ENCODE data around the gene SNED1. TPM values are rescaled to one million over a fixed set of nuclear protein-coding genes. Genes with fewer than 3 reads are reported as not detected.

Gene SNED1
- total RNA-seq, 2 donors from 2014 or later: 3.0 to 4.8 TPM

DNA sequence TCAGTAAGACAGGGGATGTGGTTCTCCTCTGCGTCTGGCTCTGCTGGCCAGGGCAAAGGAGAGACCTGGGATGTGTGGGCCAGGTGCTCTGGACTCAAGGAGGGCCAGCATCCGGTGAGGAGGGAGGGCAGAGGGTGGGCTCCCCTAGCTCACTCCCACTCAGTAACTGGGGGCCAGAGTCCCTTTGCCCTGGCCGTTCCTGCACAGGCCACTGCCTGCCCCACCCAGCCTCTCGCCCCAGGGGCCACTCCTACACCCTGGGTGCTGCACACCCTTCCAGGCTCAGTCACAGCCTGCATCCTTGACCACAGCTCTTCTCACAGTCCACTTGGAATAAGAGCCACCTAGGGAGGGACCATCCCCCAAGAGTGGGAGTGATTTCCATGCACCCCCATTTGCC, 41.0 kb downstream of the SNED1 start:
- H3K36me3 Mint-ChIP-seq (ENCODE audit: low read depth): no peaks in the 10 kb centered on the region
- no peaks in the 10 kb centered on the region for H3K9me3 Mint-ChIP-seq
- no peaks in the 10 kb centered on the region for H3K27me3 Mint-ChIP-seq
- peaks cover 5% of the 10 kb centered on the region for H3K4me1 Mint-ChIP-seq
- H3K4me3 Mint-ChIP-seq: no peak overlapping the region
- ATAC-seq (replicated peaks): no peak
- no peak overlapping the region for H3K27ac Mint-ChIP-seq

DNA sequence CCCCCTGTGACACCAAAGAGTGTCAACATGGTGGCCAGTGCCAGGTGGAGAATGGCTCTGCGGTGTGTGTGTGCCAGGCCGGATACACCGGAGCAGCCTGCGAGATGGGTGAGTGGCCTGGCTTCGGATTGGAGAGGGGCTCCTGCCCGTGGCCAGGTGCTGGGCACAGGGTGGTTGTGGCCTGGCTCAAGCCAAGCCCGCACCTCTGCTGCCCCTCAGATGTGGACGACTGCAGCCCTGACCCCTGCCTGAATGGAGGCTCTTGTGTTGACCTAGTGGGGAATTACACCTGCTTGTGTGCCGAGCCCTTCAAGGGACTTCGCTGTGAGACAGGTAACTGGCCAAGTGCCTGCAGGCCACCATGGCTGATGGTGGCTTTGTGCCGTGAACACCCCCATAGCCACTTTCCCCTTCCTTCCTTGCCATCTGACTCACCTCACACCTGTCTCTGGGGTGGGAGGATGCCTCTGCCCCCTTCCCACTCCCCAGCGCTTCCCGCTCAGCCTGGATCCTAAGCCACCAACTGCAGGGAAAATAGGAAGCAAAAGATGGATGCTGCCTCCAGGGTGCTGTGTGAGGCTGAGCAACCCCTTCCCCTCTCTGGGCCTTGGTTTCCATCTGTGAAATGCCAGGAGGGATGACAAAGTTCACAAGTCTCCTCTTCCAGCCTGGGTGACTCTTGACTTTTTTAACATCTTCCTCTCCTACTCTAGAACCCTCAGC, 41.8 kb downstream of the SNED1 start:
- Mint-ChIP-seq H3K9me3 (no peaks in the 10 kb centered on the region), H3K4me1 (peaks cover 5% of the 10 kb centered on the region), H3K27ac (no peak overlapping the region), H3K36me3 (ENCODE audit: low read depth) (no peaks in the 10 kb centered on the region), H3K27me3 (no peaks in the 10 kb centered on the region), H3K4me3 (no peak overlapping the region)
- no peak for ATAC-seq (replicated peaks)

DNA sequence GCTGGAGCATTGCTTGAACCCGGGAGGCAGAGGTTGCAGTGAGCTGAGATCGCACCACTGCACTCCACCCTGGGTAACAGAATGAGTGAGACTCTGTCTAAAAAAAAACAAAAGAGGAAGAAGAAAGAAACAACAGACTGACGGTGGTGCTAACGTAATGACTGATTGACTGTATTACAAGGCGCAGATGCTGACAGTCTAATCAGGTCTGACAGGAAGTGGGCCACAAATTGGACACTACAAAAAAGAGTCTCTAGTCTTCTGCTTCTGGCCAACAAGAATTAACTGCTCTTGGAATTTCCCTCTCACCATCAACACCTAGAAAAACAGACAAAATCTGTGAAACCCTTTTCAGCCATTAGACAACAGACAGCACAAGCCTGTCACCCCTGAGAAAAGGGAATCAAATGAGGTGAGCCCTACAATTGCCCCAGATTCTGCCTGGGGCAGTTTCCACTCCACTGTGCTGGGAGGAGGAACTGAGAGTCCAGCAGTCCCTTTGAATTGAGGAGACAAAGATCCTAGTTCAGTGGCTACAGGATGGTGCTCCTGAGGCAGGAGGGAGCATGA, 43.3 kb downstream of the SNED1 start:
- H3K9me3 Mint-ChIP-seq: no peaks in the 10 kb centered on the region

DNA sequence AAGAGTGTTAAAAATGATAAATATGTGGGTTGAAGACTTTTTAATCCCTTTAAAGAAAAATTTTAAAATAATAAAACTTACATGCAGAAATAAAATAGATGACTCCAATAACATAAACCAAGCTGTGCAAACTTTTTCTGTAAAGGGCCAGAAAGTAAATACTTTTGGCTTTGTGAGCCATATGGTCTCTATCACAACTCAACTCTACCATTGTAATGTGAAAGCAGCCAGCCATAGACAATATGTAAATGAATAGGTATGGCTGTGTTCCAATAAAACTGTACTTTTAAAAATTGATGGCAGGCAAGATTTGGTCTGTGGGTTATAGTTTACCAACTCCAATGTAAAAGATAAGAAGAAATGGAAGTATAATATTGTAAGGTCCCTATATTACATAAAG, 45.2 kb downstream of the SNED1 start:
- ATAC-seq (replicated peaks): no peak
- no peaks in the 10 kb centered on the region for H3K4me1 Mint-ChIP-seq
- no peaks in the 10 kb centered on the region for H3K9me3 Mint-ChIP-seq
- H3K4me3 Mint-ChIP-seq: no peak overlapping the region
- H3K27me3 Mint-ChIP-seq: no peaks in the 10 kb centered on the region
- H3K36me3 Mint-ChIP-seq (ENCODE audit: low read depth): no peaks in the 10 kb centered on the region
- H3K27ac Mint-ChIP-seq: no peak overlapping the region

More for the DNA sequence above, 43.3 kb downstream of the SNED1 start:
- Mint-ChIP-seq H3K4me3 (no peak overlapping the region), H3K36me3 (ENCODE audit: low read depth) (no peaks in the 10 kb centered on the region), H3K27ac (peak overlapping the region; percentile 52), H3K4me1 (peaks cover 5% of the 10 kb centered on the region), H3K27me3 (no peaks in the 10 kb centered on the region)
- ATAC-seq (replicated peaks): peak; percentile 22

DNA sequence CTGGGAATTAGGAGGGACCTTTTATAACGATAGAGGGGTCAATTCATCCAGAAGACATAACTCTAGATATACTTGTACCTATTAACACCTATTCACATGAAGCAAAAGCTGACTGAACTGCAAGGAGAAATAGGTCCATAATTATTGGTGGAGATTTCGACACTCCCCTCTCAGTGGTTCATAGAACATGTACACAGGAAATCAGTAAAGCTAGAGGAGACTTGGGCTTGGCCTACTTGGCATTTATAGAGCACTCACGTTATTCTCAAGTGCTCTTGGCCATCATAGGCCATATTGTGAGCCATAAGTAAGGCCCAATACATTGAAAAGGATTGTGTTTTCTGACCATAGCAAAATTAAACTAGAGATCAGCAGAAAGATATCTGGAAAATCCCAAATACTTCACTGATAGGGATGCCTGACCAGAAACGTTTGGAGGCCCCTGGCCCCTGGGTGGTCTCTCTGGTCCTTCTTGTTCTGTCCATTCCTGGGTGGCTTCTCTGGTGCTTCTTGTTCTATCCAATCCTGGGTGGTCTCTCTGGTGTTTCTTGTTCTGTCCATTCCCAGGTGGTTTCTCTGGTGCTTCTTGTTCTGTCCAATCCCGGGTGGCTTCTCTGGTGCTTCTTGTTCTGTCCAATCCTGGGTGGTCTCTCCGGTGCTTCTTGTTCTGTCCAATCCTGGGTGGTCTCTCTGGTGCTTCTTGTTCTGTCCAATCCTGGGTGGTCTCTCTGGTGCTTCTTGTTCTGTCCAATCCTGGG, 49.0 kb downstream of the SNED1 start:
- Mint-ChIP-seq H3K27ac (no peak overlapping the region), H3K4me1 (no peaks in the 10 kb centered on the region), H3K4me3 (no peak overlapping the region), H3K27me3 (no peaks in the 10 kb centered on the region), H3K9me3 (no peaks in the 10 kb centered on the region), H3K36me3 (ENCODE audit: low read depth) (no peaks in the 10 kb centered on the region)
- ATAC-seq (replicated peaks): no peak

DNA sequence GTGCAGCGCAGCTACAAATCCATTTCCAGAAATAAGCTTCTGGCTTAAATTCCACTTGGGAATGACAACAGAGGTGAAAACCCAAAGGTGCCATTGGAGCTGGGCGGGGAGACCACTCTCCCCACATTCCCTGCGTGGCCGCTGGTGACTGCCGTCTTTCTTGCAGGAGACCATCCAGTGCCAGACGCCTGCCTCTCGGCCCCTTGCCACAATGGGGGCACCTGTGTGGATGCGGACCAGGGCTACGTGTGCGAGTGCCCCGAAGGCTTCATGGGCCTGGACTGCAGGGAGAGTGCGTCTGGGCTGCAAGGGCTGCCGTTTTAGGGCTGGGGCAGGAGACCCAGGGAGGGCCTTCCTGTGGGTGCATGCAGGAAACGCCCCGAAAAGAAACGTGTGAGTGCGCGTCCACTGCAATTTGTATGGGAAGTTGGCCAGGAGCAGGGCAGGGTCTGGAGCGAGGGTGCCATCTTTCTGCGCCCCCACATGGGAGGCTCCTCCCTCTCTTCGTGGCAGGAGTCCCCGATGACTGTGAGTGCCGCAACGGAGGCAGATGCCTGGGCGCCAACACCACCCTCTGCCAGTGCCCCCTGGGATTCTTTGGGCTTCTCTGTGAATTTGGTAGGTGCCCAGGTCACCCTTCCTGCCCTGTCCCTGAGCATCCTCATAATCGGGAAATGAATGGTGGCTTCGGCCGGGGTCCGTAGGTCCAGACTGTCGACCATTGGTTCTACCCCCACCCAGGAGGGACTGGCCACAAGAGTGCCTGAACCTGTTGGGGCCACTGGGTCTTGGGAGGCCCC, 49.9 kb downstream of the SNED1 start:
- Mint-ChIP-seq H3K36me3 (ENCODE audit: low read depth) (no peaks in the 10 kb centered on the region), H3K4me3 (no peak overlapping the region), H3K27me3 (no peaks in the 10 kb centered on the region), H3K4me1 (no peaks in the 10 kb centered on the region), H3K27ac (no peak overlapping the region), H3K9me3 (no peaks in the 10 kb centered on the region)
- no peak for ATAC-seq (replicated peaks)

DNA sequence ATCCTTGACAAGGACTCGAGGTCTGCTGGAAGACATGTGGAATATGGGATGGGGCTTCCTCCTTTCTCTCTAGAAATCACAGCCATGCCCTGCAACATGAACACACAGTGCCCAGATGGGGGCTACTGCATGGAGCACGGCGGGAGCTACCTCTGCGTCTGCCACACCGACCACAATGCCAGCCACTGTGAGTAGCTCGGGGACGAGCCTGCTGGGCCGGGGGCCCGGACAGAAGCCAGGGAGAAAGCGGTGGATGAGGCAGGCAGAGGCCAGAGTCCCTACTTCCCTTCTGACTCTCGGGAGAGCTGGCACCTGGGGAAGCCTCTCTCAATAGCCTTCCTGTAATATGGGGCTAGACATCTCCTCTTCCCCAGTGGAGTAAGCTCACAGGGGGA, 50.5 kb downstream of the SNED1 start:
- ATAC-seq (replicated peaks): no peak
- no peak overlapping the region for H3K27ac Mint-ChIP-seq
- H3K9me3 Mint-ChIP-seq: no peaks in the 10 kb centered on the region
- no peaks in the 10 kb centered on the region for H3K4me1 Mint-ChIP-seq
- H3K36me3 Mint-ChIP-seq (ENCODE audit: low read depth): no peaks in the 10 kb centered on the region
- no peaks in the 10 kb centered on the region for H3K27me3 Mint-ChIP-seq
- H3K4me3 Mint-ChIP-seq: no peak overlapping the region

DNA sequence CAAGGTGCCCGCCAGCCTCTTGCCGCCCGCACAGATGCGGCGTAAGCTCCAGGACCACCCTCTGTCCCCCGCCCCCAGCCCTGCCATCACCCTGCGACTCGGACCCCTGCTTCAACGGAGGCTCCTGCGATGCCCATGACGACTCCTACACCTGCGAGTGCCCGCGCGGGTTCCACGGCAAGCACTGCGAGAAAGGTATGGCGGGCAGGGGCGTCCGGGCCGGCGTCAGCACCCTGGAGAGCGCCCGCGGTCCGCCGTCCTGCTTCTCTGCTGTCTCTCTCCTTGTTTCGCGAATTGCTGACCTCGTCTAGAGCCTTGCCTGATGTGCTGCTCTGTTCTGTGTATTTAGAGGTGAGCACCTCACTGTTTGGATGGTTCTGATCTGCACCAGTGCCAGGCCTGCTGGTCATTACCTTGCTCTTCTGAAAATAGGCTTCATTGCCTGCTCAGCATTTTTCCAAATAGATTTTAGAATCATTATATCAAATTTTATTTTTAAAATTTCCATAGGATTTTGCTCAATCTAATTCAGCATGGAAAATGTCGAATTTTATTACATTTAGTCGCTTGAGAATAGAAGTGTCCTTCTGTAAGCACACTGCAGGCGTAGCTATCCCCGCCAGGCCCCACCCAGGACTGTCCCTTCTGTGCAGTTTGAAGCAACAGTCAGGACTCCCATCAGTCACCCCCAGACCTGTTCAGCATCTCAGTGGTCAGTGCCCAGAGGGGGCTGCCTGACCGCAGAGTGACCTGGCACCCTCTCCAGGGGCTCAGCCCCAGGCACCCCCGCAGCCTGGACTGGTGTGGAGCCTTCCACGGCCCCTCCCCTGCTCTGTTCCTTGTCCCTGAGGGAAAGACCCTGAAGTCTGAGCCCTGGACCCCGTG, 51.6 kb downstream of the SNED1 start:
- H3K9me3 Mint-ChIP-seq: no peaks in the 10 kb centered on the region
- H3K27me3 Mint-ChIP-seq: no peaks in the 10 kb centered on the region
- H3K4me1 Mint-ChIP-seq: no peaks in the 10 kb centered on the region
- no peak overlapping the region for H3K4me3 Mint-ChIP-seq
- no peak overlapping the region for H3K27ac Mint-ChIP-seq
- H3K36me3 Mint-ChIP-seq (ENCODE audit: low read depth): no peaks in the 10 kb centered on the region
- no peak for ATAC-seq (replicated peaks)

DNA sequence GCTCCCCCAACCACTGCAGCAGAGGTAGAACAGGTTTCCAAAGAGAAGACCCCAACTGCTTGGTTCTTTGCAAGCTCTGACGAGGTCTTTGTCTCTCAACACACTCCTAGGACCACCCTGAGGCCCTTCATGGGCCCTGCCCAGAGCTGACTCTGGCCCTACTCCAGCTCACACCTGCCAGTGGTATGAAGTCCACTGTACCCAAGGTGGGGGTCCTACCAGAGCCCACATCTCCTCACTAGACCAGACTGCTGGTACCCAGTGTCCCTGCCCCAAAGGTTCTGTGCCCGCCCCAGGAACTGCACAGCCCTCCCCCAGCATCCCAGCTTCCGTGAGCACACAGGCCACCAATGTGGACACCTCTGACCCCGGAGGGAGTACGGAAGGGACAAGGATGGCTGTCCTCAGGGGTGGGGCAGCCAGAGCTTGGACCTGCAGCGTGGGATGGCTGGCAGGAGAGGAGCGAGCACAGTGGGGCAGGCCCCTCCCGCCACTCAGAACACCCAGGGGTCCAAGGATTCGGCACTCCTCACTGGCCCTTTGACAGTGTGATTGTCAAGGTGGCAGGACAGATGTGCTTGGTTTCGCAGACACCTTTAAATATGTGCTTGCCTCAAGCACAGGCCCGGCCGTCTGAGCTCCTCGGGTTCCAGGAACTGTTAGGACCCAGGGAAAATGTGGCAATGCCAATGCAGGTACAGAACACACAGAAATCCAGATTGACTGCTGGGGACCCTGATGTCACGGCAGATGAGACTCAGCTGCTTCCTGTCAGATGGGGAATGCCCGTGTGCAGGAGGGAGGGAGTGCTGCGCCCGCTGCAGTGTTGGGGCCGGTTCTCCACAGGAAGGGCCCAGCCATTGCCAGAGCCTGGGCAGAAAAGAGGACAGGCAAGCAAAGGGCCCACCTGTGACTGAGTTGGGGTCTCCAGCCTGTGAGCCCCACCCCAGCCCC, 52.5 kb downstream of the SNED1 start:
- no peak for ATAC-seq (replicated peaks)
- no peak overlapping the region for H3K4me3 Mint-ChIP-seq
- no peaks in the 10 kb centered on the region for H3K4me1 Mint-ChIP-seq
- no peaks in the 10 kb centered on the region for H3K27me3 Mint-ChIP-seq
- H3K9me3 Mint-ChIP-seq: no peaks in the 10 kb centered on the region
- no peak overlapping the region for H3K27ac Mint-ChIP-seq
- H3K36me3 Mint-ChIP-seq (ENCODE audit: low read depth): no peaks in the 10 kb centered on the region

DNA sequence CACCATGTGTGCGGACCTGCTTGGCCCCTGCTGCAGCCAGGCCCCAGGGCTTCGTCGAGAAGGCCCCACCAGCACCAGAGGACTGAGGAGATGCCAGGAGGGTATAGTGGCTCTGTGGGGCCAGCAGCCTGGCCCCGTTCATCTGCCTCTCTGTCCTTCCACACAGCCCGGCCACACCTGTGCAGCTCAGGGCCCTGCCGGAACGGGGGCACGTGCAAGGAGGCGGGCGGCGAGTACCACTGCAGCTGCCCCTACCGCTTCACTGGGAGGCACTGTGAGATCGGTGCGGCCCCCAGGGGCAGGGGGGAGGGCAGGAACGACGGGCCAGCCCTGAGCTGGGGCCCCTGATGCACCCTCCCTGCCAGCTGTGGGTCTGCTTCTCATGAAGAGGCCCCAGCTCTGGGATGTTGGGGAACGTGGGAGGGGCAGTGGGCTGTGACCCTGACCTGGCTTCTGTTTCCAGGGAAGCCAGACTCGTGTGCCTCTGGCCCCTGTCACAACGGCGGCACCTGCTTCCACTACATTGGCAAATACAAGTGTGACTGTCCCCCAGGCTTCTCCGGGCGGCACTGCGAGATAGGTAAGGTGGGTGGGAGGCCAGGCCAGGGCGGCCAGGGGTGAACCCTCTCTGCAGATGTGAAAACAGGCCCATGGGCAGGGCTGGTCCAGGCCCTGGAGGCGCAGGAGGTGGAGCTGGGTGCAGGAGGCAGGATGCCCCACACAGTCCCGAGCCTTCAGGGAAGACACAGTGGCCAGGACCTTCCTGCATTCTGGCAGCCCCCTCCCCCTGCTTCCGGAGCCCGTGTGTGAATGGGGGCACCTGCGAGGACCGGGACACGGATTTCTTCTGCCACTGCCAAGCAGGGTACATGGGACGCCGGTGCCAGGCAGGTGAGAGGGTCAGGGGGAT, 53.4 kb downstream of the SNED1 start:
- H3K27me3 Mint-ChIP-seq: no peaks in the 10 kb centered on the region
- no peaks in the 10 kb centered on the region for H3K4me1 Mint-ChIP-seq
- no peaks in the 10 kb centered on the region for H3K36me3 Mint-ChIP-seq (ENCODE audit: low read depth)
- ATAC-seq (replicated peaks): no peak
- no peak overlapping the region for H3K27ac Mint-ChIP-seq
- H3K9me3 Mint-ChIP-seq: no peaks in the 10 kb centered on the region
- no peak overlapping the region for H3K4me3 Mint-ChIP-seq

DNA sequence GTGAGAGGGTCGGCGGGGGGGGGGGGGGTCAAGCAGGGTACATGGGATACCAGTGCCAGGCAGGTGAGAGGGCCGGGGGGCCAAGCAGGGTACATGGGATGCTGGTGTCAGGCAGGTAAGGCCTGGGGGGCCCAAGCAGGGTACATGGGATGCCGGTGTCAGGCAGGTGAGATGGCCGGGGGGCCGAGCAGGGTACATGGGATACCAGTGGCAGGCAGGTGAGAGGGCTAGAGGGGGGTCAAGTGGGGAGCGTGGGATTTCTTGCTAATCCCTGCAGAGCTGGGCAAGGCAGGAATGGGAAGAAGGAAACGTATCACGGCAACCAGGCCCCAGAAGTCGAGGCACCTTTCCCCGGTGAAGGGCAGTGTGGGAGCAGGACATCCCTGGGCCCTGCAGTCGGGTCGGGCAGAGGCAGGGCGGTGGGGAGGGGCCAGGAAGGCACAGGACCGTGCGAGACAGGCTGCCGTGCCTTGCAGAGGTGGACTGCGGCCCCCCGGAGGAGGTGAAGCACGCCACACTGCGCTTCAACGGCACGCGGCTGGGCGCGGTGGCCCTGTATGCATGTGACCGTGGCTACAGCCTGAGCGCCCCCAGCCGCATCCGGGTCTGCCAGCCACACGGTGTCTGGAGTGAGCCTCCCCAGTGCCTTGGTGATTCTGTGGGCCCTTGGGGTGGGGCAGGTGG, 54.4 kb downstream of the SNED1 start:
- no peaks in the 10 kb centered on the region for H3K27me3 Mint-ChIP-seq
- H3K9me3 Mint-ChIP-seq: no peaks in the 10 kb centered on the region
- ATAC-seq (replicated peaks): no peak
- H3K27ac Mint-ChIP-seq: no peak overlapping the region
- no peaks in the 10 kb centered on the region for H3K4me1 Mint-ChIP-seq
- no peak overlapping the region for H3K4me3 Mint-ChIP-seq
- no peaks in the 10 kb centered on the region for H3K36me3 Mint-ChIP-seq (ENCODE audit: low read depth)
